LHCN-M2 (cell line): ENCODE measurements around the gene ATP2A2. TPM values are rescaled to one million over a fixed set of nuclear protein-coding genes. Genes with fewer than 3 reads are reported as not detected.
A peak's percentile ranks its signal among the peaks of the same experiment; 100 is the strongest.
"Not testable (repeated sequence)": the region's sequence is repeated elsewhere in the genome, so short reads cannot be mapped to it uniquely, and the experiment has no call there.

Experiments
- DNase-seq: peaks from one replicate; pipeline ENCODE4 v3.0.0-alpha.2; 2012; ENCODE audit warnings: low read depth
- total RNA-seq: library from RNA; depleted of rRNA; stranded (reverse); fragments of >200 nt; gene quantifications from 2 replicates; pipeline ENCODE4 v1.2.3, GENCODE V29; 2014; rRNA removed

The ATP2A2 gene
- total RNA-seq, 1 experiment from 2014 or later = 132 TPM

DNA sequence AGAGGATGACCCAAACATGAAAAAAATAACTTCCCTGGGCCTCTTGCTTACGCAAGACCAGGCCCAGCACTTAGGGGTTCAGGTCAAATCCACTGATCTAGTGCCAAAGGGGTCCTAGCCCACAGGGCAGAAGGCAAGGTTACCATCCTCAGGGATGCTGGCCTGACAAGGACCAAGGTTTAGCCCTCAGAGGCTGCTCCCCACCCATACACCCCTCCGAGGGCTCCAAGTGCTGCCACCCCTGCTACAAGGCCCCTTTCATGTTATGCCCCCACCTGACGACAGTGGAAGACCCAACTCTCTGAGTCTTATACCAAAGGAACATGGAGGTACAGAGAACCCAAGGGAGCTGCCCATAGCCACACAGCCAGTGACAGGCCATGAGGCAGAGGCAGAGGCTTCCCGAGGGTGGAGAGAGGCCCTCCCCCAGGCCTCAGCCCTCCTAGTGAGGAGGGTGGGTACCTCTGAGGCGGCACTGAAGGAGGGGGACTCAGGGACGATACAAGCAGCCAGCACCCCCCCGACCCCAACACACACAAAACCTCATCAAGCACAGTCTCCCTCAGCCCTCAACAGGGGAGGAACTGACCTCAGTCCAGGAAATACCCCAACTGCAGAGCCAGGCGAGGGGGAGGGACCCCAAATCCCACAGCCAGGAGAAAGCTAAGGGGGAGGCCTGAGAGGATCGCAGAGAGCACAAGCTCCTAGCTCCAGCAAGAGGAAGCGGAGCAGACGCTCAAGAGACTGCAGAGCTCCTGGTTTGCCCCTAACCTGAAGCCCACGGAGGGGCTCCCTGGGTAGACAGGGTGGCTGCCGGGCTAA is 85.5 kb downstream of the ATP2A2 start:
- DNase-seq = no peak

- DNase-seq = no peak
Measured at GRCh38 chr12:110367181-110367864, 86.3 kb downstream of the ATP2A2 start.

- DNase-seq = no peak
Measured at GRCh38 chr12:110369992-110370391, 88.9 kb downstream of the ATP2A2 start.

DNA sequence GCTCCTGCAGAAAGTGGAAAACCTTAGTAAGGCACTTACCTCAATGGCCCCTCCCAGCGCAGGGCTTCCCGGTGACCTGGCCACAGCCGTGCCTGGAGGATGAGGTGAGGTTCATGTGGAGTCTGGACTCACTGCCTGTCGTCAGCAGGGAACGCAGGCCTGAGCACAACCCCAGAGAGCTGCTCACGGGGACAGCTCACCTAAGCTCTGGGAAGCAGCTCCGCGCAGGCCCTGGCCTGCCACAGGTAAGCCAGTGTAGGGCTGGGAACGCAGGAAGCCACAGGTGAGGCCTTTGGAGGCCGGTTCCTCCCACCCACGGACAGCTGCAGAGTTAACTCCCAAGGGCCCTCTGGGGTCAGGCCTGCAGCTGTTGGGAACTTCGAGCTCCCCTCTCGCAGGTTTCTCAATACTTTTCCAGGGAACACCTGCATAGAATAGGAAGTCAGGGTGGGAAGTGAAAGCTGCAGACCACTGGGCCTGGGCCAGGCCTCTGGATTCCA is 89.7 kb downstream of the ATP2A2 start:
- DNase-seq = peak; percentile 22

GRCh38 chr12:110371408-110372055 is 90.5 kb downstream of the ATP2A2 start:
- DNase-seq = peak; percentile 39

GRCh38 chr12:110372056-110372425 is 91.0 kb downstream of the ATP2A2 start:
- DNase-seq = no peak

GRCh38 chr12:110373025-110373424 is 92.0 kb downstream of the ATP2A2 start:
- no peak for DNase-seq

DNA sequence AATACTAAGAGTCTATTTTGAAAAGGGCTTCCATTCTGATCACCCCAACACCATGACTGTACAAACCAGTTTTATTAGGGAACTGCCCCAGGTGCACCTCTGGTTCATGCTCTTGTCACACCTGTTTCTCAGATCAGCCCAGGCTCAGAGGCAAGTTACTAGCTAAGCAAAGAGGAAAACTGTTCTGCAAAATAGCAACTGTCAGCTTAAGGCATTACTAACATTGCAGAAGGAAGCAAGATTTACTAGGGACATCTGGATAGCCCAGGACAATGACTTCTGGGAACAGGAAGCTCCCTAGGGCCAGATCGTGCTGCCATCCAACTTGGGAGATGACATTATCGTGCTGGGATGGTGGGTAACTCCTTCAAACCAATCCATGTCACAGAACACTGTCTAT is 92.4 kb downstream of the ATP2A2 start:
- DNase-seq = no peak

DNA sequence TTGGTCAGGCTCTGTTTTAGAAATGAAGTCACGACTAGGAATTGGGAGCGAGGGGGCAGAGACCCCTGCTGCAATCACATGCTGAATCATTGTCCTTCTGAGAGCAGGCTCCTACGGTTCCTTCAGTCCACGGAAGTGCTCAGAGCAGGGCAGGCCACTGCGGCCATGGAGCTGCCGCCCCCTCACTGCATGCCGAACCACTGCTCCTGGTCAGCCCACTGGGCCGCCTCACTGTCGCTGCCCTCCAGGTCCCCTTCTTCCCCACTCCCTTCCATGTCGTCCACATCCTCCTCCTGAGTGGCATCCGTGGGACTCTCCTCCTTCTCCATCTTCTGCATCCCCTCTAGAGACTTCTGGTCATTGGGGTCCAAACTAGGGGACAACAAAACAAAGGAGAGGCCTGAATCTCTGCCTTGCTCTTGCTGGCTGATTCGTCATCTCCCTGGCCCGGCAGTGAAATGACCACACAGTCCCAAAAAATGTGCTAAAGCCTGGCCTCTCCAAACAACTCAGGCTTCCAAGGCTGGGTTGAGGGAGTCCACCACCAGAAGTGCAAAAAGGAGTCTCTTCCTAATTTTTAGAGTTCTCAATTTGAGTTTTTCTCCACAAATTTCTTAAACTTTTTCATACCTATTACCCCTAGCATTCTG is 93.0 kb downstream of the ATP2A2 start:
- no peak for DNase-seq

DNA sequence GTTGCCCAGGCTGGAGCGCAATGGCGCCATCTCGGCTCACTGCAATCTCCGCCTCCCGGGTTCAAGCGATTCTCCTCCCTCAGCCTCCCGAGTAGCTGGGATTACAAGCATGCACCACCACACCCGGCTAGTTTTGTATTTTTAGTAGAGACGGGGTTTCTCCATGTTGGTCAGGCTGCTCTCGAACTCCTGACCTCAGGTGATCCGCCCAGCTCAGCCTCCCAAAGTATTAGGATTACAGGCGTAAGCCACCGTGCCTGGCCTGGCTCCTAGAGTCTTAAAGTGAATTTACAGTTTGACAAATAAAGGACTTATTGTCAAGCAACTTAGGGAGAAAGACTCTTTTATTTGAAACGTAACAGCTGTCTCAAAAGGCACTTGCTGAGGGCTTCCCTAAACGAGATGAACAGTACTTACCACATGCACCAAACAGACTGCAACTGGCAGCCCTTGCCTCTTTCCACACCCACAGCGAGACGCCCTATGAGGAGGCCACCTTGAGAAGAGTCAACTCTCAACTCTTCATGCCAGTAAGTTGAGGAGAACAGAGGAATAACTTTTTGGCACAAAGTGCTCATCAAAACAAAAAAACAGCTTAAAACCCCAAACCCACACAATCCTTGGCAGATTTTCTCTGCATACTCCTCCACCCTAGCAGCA is 97.2 kb downstream of the ATP2A2 start:
- DNase-seq = not testable (repeated sequence)

DNA sequence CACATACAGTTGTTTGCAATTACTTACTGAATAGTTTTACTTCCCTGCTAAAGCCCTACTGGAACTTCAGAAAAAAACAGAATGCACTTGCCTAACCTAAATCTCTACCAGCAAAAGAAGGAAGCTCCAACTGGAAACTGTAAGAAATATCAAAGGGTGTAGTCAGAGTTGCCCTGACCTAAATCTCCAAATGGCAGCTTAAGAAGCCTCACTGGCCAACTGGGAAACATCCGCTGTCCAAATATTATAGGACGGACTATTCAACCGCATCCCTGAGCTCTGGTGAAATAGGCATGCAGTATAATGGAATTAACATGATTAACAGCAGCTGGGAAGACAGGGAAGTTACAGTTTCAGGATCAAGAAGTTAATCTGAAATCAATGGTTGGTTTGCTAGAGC is 98.2 kb downstream of the ATP2A2 start:
- DNase-seq = no peak

GRCh38 chr12:110379631-110380030 is 98.6 kb downstream of the ATP2A2 start:
- no peak for DNase-seq

DNA sequence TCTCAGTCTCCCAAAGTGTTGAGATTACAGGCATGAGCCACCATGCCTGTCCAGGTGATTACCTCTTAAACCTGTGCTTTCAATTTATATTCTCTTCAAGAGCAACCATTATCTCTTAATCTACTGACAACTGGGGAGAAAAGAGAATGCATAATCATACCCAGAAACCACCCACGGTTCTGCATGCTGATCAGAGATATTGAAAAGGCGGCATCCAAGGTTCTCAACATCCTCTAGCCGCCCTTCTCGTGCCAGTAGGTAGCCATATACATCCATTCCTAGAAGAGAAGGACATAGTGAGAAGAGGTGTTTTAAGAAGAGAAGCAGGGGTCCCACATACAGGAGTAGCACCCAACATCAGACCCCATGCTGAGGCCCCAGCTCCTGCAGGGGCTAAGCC is 101.6 kb downstream of the ATP2A2 start:
- no peak for DNase-seq

Other genes with a start within 250 kb of the ATP2A2 start
- 7.7 and 9.0 TPM in 2 replicates for gene C12orf76, start 232.7 kb upstream of the ATP2A2 start, total RNA-seq
- gene IFT81, start 156.9 kb upstream of the ATP2A2 start, total RNA-seq = 15.5 and 16.9 TPM in 2 replicates
- gene ANAPC7, start 122.5 kb downstream of the ATP2A2 start, total RNA-seq = 59.3 and 66.3 TPM in 2 replicates
- gene ARPC3, start 169.1 kb downstream of the ATP2A2 start, total RNA-seq = 348 and 595 TPM in 2 replicates
- 27.4 and 27.9 TPM in 2 replicates for gene GPN3, start 187.0 kb downstream of the ATP2A2 start, total RNA-seq
- gene FAM216A, start 187.6 kb downstream of the ATP2A2 start, total RNA-seq = 37.1 and 40.6 TPM in 2 replicates
- gene VPS29, start 220.9 kb downstream of the ATP2A2 start, total RNA-seq = 77.5 and 82.8 TPM in 2 replicates
- gene RAD9B, start 221.1 kb downstream of the ATP2A2 start, total RNA-seq = 1.0 and 1.5 TPM in 2 replicates